Nephron progenitor cell (in vitro differentiated cells): ENCODE data around the gene KSR1.

Experiments
- DNase-seq: peaks from one replicate; pipeline ENCODE4 v3.0.0; 2021
- H3K27ac Mint-ChIP-seq: 2 replicates; pipeline ENCODE4 v1.8.0; 2021; ENCODE audit warnings: mild to moderate bottlenecking, moderate library complexity, mixed read lengths
- H3K27me3 Mint-ChIP-seq: 2 replicates; pipeline ENCODE4 v1.8.0; 2021; ENCODE audit warnings: mild to moderate bottlenecking, low read depth, mixed read lengths; ENCODE audit not compliant: poor library complexity
- H3K36me3 Mint-ChIP-seq: 2 replicates; pipeline ENCODE4 v1.8.0; 2021; ENCODE audit warnings: low read depth, mixed read lengths
- H3K4me1 Mint-ChIP-seq: 2 replicates; pipeline ENCODE4 v1.8.0; 2021; ENCODE audit warnings: mixed read lengths
- H3K4me3 Mint-ChIP-seq: 2 replicates; pipeline ENCODE4 v1.8.0; 2021; ENCODE audit warnings: mild to moderate bottlenecking, moderate library complexity, mixed read lengths
- H3K9me3 Mint-ChIP-seq: 2 replicates; pipeline ENCODE4 v1.8.0; 2021; ENCODE audit warnings: mild to moderate bottlenecking, moderate library complexity, mixed read lengths
- CTCF ChIP-seq: fragments of 200-600 bp; sonication (generic); IDR thresholded peaks from 2 replicates; pipeline ENCODE4 v1.5.0; 2021; ENCODE audit warnings: antibody characterized with exemption

The KSR1 gene

GRCh38 chr17:27506348-27507218 is 50.3 kb downstream of the KSR1 start:
- DNase-seq: no peak
- H3K9me3 Mint-ChIP-seq: peaks cover 14% of the 10 kb centered on the region
- no peak for TF ChIP-seq CTCF
- H3K27ac Mint-ChIP-seq: peak overlapping the region; percentile 27
- no peaks in the 10 kb centered on the region for H3K27me3 Mint-ChIP-seq
- no peak overlapping the region for H3K4me3 Mint-ChIP-seq
- peaks cover 39% of the 10 kb centered on the region for H3K4me1 Mint-ChIP-seq
- peaks cover 9% of the 10 kb centered on the region for H3K36me3 Mint-ChIP-seq

GRCh38 chr17:27511168-27511883 is 55.1 kb downstream of the KSR1 start:
- H3K36me3 Mint-ChIP-seq: no peaks in the 10 kb centered on the region
- no peaks in the 10 kb centered on the region for H3K27me3 Mint-ChIP-seq
- no peak for TF ChIP-seq CTCF
- peaks cover 31% of the 10 kb centered on the region for H3K4me1 Mint-ChIP-seq
- H3K4me3 Mint-ChIP-seq: no peak overlapping the region
- H3K9me3 Mint-ChIP-seq: no peaks in the 10 kb centered on the region
- no peak for DNase-seq
- H3K27ac Mint-ChIP-seq: peak overlapping the region; percentile 2

GRCh38 chr17:27512031-27512430 is 55.8 kb downstream of the KSR1 start:
- Mint-ChIP-seq H3K4me3 (no peak overlapping the region), H3K27me3 (no peaks in the 10 kb centered on the region), H3K27ac (no peak overlapping the region), H3K4me1 (peaks cover 25% of the 10 kb centered on the region), H3K36me3 (no peaks in the 10 kb centered on the region), H3K9me3 (no peaks in the 10 kb centered on the region)
- no peak for DNase-seq
- TF ChIP-seq CTCF: no peak

- no peak overlapping the region for H3K27ac Mint-ChIP-seq
- no peak for TF ChIP-seq CTCF
- H3K9me3 Mint-ChIP-seq: no peaks in the 10 kb centered on the region
- DNase-seq: no peak
- no peak overlapping the region for H3K4me3 Mint-ChIP-seq
- H3K27me3 Mint-ChIP-seq: no peaks in the 10 kb centered on the region
- H3K36me3 Mint-ChIP-seq: no peaks in the 10 kb centered on the region
- peaks cover 28% of the 10 kb centered on the region for H3K4me1 Mint-ChIP-seq
These were observed 56.5 kb downstream of the KSR1 start for GRCh38 chr17:27512511-27513346.

GRCh38 chr17:27513849-27514248 is 57.6 kb downstream of the KSR1 start:
- DNase-seq: no peak
- Mint-ChIP-seq H3K9me3 (no peaks in the 10 kb centered on the region), H3K4me1 (peaks cover 39% of the 10 kb centered on the region), H3K27me3 (no peaks in the 10 kb centered on the region), H3K4me3 (no peak overlapping the region), H3K27ac (no peak overlapping the region), H3K36me3 (no peaks in the 10 kb centered on the region)
- TF ChIP-seq CTCF: no peak
